GM21367 (cell line): ENCODE measurements around the gene CRACR2B.

Experiments
- ATAC-seq: cut with Tn5 transposase; IDR thresholded peaks from one replicate; pipeline ENCODE4 v1.9.1; 2021; ENCODE audit not compliant: unreplicated experiment

The CRACR2B gene

GRCh38 chr11:865462-866430 is 38.0 kb downstream of the CRACR2B start:
- ATAC-seq = no peak

GRCh38 chr11:866481-866880 is 38.8 kb downstream of the CRACR2B start:
- no peak for ATAC-seq

DNA sequence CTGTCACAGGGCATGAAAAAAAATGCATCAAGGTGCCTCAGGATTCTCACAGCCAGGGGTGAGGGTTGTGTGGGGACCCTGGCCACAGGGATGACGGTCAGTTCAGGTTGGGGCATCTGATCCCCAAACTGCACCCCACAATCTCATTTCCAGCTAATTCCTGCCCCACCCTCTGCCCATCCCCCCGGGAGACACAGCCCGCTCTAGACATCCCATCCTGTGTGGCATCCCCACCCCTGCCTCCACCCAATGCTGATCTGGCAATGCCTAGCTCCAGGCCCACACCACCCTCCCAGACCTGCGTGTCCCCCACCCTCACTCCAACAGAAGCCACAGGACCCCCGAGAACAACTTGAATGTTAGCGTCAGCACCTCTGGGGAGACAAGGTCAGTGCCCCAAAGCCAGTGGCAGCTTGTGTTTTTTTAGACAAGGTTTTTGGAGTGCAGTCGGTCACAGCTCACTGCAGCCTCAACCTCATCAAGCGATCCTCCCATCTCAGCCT is 40.2 kb downstream of the CRACR2B start:
- no peak for ATAC-seq

- ATAC-seq = no peak
Measured at GRCh38 chr11:868394-868793, 40.7 kb downstream of the CRACR2B start.

- no peak for ATAC-seq
Measured at GRCh38 chr11:868802-869201, 41.1 kb downstream of the CRACR2B start.

GRCh38 chr11:869399-870126 is 41.8 kb downstream of the CRACR2B start:
- ATAC-seq = no peak

- no peak for ATAC-seq
Measured at GRCh38 chr11:870127-870413, 42.4 kb downstream of the CRACR2B start.

DNA sequence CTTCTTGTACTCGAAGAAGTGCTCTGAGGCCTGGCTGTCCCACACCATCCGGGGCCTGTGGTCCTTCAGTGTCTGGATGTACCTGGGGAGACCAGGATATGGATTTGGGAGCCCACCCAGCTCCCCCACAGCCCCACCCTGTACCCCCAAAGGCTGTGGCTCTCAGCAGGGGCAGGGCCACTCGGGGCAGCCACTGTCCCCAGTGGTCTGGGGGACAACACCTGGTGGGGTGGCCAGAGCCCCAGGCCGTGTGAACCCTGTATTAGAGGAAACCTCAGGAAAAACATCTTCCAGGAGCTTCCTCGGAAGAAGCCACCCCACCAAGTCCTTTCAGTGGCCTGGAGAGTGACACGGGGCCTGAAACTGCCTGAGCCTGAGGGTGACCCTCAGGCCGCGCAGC is 42.7 kb downstream of the CRACR2B start:
- ATAC-seq = no peak

DNA sequence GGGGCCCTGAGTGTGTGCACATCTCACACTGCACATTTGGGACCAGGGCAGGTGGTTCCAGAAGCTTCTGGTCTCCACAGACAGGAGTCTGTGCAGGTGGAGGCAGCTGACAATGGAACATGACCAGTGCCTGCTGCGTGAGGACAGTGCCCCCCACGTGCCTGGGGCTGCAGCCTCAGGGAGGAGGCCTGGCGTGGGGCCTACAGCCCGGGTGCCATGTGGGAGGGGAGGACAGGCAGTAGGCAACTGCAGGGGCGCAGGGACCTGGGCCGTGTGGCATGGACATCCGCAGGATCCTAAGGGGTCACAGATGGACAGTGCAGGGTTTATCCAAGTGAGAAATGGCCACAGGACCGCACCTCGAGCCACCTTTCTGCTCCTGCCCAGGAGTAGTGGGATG is 43.8 kb downstream of the CRACR2B start:
- no peak for ATAC-seq

GRCh38 chr11:872799-873198 is 45.1 kb downstream of the CRACR2B start:
- no peak for ATAC-seq

DNA sequence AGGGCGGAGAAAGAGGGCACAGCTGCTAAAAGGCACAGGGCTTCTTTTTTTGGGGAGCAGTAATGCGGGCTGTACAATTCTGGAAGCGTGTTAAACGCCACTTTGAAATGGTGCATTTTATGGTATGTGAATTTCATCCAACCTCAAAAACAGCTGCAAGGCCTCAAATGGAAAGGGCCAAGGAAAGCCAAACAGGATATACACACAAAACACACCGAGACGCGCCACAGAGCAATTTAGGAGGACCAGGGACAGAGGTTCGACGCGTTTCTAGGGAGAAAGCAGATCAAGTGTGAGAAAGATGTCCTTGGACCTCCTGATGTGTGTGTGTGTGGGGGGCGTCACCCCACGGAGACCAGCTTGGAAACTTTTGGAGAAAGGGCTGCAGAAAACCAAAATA is 46.0 kb downstream of the CRACR2B start:
- no peak for ATAC-seq

DNA sequence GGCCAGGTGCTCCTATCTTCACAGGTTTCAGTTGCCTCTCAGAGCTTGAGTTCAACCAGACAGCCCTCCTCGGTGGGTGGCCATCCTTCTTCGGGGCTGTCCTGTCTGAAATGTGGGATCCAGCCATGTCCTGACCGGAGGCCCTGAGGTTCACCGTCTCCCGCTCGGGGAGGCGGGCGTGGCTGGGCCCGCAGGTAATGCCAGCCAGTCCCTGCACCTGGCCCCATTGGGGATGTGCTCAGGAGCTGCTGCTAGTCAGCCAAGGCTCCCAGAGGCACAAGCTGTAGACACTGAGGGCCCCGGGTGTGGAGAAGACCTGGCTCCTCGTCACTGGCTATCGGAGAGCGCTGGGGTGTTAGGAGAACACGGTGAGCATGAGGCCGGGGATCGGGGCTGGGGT is 47.5 kb downstream of the CRACR2B start:
- ATAC-seq = no peak

- no peak for ATAC-seq
Measured at GRCh38 chr11:875769-876301, 48.1 kb downstream of the CRACR2B start.

- ATAC-seq = no peak
Measured at GRCh38 chr11:876545-876944, 48.8 kb downstream of the CRACR2B start.

DNA sequence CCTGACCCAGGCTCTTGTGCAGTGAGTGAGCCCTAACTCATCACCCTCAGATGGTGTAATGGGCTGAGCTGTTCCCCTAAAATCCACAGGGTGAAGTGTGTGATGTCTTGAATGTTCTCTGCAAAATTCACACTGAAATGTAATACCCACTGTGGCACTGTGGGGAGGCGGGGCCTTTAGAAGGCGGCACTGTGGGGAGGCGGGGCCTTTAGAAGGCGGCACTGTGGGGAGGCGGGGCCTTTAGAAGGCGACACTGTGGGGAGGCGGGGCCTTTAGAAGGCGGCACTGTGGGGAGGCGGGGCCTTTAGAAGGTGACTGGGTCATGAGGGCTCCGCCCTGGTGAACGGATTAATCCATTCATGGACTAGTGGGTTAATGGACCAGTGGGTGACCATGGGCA is 49.8 kb downstream of the CRACR2B start:
- ATAC-seq = no peak

DNA sequence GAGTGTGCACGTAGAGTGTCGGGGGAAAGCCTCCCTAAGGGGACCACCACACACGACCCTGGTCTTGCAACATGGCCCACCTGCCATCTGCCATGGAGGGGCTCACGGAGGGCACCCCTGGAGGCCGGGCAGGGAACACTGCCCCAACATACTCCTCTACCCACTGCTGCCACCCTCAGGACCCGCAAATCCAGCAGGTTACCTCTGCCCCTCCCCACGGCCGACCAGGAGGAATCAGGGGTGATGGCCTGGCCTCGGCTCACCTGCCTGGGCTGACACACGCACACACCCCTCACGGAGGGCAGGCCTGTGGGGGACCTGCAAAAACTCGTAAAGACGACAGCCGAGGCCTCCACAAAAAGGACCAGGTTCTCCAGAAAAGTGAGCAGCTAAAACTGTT is 52.7 kb downstream of the CRACR2B start:
- no peak for ATAC-seq
